H9 (cell line): Measurements from ENCODE around the gene HIPK2. TPM values are rescaled to one million over a fixed set of nuclear protein-coding genes. Genes with fewer than 3 reads are reported as not detected.

ENCODE experiments used
- DNase-seq: peaks from one replicate; pipeline ENCODE4 v3.0.0-alpha.2; 2017
- H2AFZ ChIP-seq: one replicate; pipeline ENCODE4 v1.6.1; 2013; ENCODE audit warnings: mild to moderate bottlenecking, low read length, control low read depth, moderate library complexity
- H2AK5ac ChIP-seq: 2 replicates; pipeline ENCODE4 v1.6.1; 2013; ENCODE audit warnings: low read length, control low read depth, mixed read lengths; ENCODE audit not compliant: insufficient read length
- H2BK120ac ChIP-seq: one replicate; pipeline ENCODE4 v1.6.1; 2013; ENCODE audit warnings: low read depth, mild to moderate bottlenecking, low read length, control low read depth, inconsistent platforms; ENCODE audit not compliant: poor library complexity, severe bottlenecking
- H2BK12ac ChIP-seq: 2 replicates; pipeline ENCODE4 v1.6.1; 2013; ENCODE audit warnings: low read length, control low read depth, mixed read lengths, low read depth; ENCODE audit not compliant: insufficient read length
- H2BK15ac ChIP-seq: 2 replicates; pipeline ENCODE4 v1.6.1; 2013; ENCODE audit warnings: low read depth, low read length, control low read depth
- H2BK20ac ChIP-seq: one replicate; pipeline ENCODE4 v1.6.1; 2013; ENCODE audit warnings: low read depth, mild to moderate bottlenecking, low read length, control low read depth, inconsistent platforms; ENCODE audit not compliant: poor library complexity, severe bottlenecking
- H2BK5ac ChIP-seq: 2 replicates; pipeline ENCODE4 v1.6.1; 2013; ENCODE audit warnings: low read length, control low read depth, mixed read lengths; ENCODE audit not compliant: insufficient read length
- H3K14ac ChIP-seq: 2 replicates; pipeline ENCODE4 v1.6.1; 2013; ENCODE audit warnings: low read length, control low read depth; ENCODE audit not compliant: insufficient read depth
- H3K18ac ChIP-seq: 2 replicates; pipeline ENCODE4 v1.6.1; 2013; ENCODE audit warnings: low read depth, mild to moderate bottlenecking, mixed read lengths, low read length, control low read depth; ENCODE audit not compliant: insufficient read length
- H3K23ac ChIP-seq: 2 replicates; pipeline ENCODE4 v1.6.1; 2013; ENCODE audit warnings: low read length, control low read depth, mixed read lengths, low read depth; ENCODE audit not compliant: insufficient read length
- H3K23me2 ChIP-seq: 2 replicates; pipeline ENCODE4 v1.6.1; 2013; ENCODE audit warnings: low read depth, mild to moderate bottlenecking, mixed read lengths, low read length, control low read depth; ENCODE audit not compliant: insufficient read length, poor library complexity, severe bottlenecking
- H3K27ac ChIP-seq: 2 replicates; pipeline ENCODE4 v1.5.1; 2013; ENCODE audit warnings: low read length, control low read depth, mixed read lengths, low read depth; ENCODE audit not compliant: insufficient read length
- H3K27me3 ChIP-seq: 2 replicates; pipeline ENCODE4 v1.6.1; 2013; ENCODE audit warnings: low read length, control low read depth, inconsistent platforms; ENCODE audit not compliant: insufficient read depth
- H3K4ac ChIP-seq: 2 replicates; pipeline ENCODE4 v1.6.1; 2013; ENCODE audit warnings: low read depth, mild to moderate bottlenecking, control low read depth, inconsistent platforms, low read length, moderate library complexity
- H3K4me1 ChIP-seq: 2 replicates; pipeline ENCODE4 v1.6.1; 2013; ENCODE audit warnings: low read length, control low read depth, inconsistent platforms; ENCODE audit not compliant: insufficient read depth
- H3K4me2 ChIP-seq: 2 replicates; pipeline ENCODE4 v1.6.1; 2013; ENCODE audit warnings: low read length, control low read depth, mixed read lengths; ENCODE audit not compliant: insufficient read length, insufficient read depth
- H3K56ac ChIP-seq: 2 replicates; pipeline ENCODE4 v1.6.1; 2013; ENCODE audit warnings: low read depth, mild to moderate bottlenecking, mixed read lengths, low read length, control low read depth; ENCODE audit not compliant: insufficient read length
- H3K79me1 ChIP-seq: 2 replicates; pipeline ENCODE4 v1.6.1; 2013; ENCODE audit warnings: low read depth, mild to moderate bottlenecking, moderate library complexity, low read length, control low read depth, inconsistent platforms; ENCODE audit not compliant: insufficient read depth, poor library complexity, severe bottlenecking
- H3K79me2 ChIP-seq: 2 replicates; pipeline ENCODE4 v1.6.1; 2013; ENCODE audit warnings: low read length, control low read depth, inconsistent platforms; ENCODE audit not compliant: insufficient read depth
- H3K9ac ChIP-seq: 2 replicates; pipeline ENCODE4 v1.6.1; 2013; ENCODE audit warnings: low read length, control low read depth, mixed read lengths; ENCODE audit not compliant: insufficient read length; ENCODE audit errors: extremely low read depth
- H3K9me3 ChIP-seq: one replicate; pipeline ENCODE4 v1.6.1; 2013; ENCODE audit warnings: low read depth, low read length, inconsistent platforms; ENCODE audit not compliant: control insufficient read depth
- H3T11ph ChIP-seq: one replicate; pipeline ENCODE4 v1.6.1; 2013; ENCODE audit warnings: mild to moderate bottlenecking, low read length, control low read depth, inconsistent platforms
- H4K20me1 ChIP-seq: one replicate; pipeline ENCODE4 v1.6.1; 2013; ENCODE audit not compliant: control insufficient read depth, insufficient read length, insufficient read depth
- H4K5ac ChIP-seq: 2 replicates; pipeline ENCODE4 v1.6.1; 2013; ENCODE audit warnings: low read depth, mild to moderate bottlenecking, mixed read lengths, low read length, control low read depth; ENCODE audit not compliant: insufficient read length
- H4K8ac ChIP-seq: replicated peaks from 2 replicates; pipeline ENCODE4 v1.6.1; 2013; ENCODE audit warnings: low read length, control low read depth, mixed read lengths, low read depth; ENCODE audit not compliant: insufficient read length
- H4K91ac ChIP-seq: 2 replicates; pipeline ENCODE4 v1.6.1; 2013; ENCODE audit warnings: low read depth, mild to moderate bottlenecking, moderate library complexity, mixed read lengths, low read length, control low read depth; ENCODE audit not compliant: insufficient read length
- H3K27ac Mint-ChIP-seq, 3 experiments: 2 replicates in 2 of 3; 3 replicates in 1 of 3; pipeline ENCODE4 v1.8.0; 2020 to 2021; ENCODE audit warnings: mixed read lengths in 3 of 3, mild to moderate bottlenecking in 1 of 3, moderate library complexity in 1 of 3
- H3K27me3 Mint-ChIP-seq: 2 replicates; pipeline ENCODE4 v1.8.0; 2021; ENCODE audit warnings: low read depth, mild to moderate bottlenecking, moderate library complexity, mixed read lengths
- H3K36me3 Mint-ChIP-seq, 3 experiments: 2 replicates in 2 of 3; 3 replicates in 1 of 3; pipeline ENCODE4 v1.8.0; 2020 to 2021; ENCODE audit warnings: low read depth in 3 of 3, mixed read lengths in 3 of 3; ENCODE audit not compliant: insufficient read depth in 1 of 3
- H3K4me1 Mint-ChIP-seq, 2 experiments: 2 replicates each; pipeline ENCODE4 v1.8.0; 2020; ENCODE audit warnings: mixed read lengths in 2 of 2
- H3K4me3 Mint-ChIP-seq, 2 experiments: 2 replicates in 1 of 2; 3 replicates in 1 of 2; pipeline ENCODE4 v1.8.0; 2020 to 2021; ENCODE audit warnings: mild to moderate bottlenecking in 2 of 2, mixed read lengths in 2 of 2, moderate library complexity in 1 of 2
- H3K9me3 Mint-ChIP-seq, 2 experiments: 2 replicates in 1 of 2; 3 replicates in 1 of 2; pipeline ENCODE4 v1.8.0; 2020; ENCODE audit warnings: mild to moderate bottlenecking in 2 of 2, mixed read lengths in 2 of 2, moderate library complexity in 1 of 2
- CTCF ChIP-seq: fragments of 200-600 bp; sonication (generic); conservative IDR thresholded peaks from 3 replicates; pipeline ENCODE4 v1.8.0; 2021; ENCODE audit warnings: antibody characterized with exemption, mild to moderate bottlenecking
- WGBS: extraction: QIAGEN DNeasy Blood & Tissue Kit; methylation state at CpG from one replicate; pipeline ENCODE4 v1.1.7; 2013; ENCODE audit warnings: missing lambda C conversion rate, low lambda C conversion rate, mixed read lengths; ENCODE audit not compliant: insufficient read length; ENCODE audit errors: extremely low coverage; 5-methylcytosine and 5-hydroxymethylcytosine counted together
- total RNA-seq: library from RNA; stranded (reverse); gene quantifications from 2 replicates; pipeline ENCODE4 v1.2.1, GENCODE V29; 2021

HIPK2 gene
- total RNA-seq, 1 experiment from 2014 or later, result 21.9 TPM

DNA sequence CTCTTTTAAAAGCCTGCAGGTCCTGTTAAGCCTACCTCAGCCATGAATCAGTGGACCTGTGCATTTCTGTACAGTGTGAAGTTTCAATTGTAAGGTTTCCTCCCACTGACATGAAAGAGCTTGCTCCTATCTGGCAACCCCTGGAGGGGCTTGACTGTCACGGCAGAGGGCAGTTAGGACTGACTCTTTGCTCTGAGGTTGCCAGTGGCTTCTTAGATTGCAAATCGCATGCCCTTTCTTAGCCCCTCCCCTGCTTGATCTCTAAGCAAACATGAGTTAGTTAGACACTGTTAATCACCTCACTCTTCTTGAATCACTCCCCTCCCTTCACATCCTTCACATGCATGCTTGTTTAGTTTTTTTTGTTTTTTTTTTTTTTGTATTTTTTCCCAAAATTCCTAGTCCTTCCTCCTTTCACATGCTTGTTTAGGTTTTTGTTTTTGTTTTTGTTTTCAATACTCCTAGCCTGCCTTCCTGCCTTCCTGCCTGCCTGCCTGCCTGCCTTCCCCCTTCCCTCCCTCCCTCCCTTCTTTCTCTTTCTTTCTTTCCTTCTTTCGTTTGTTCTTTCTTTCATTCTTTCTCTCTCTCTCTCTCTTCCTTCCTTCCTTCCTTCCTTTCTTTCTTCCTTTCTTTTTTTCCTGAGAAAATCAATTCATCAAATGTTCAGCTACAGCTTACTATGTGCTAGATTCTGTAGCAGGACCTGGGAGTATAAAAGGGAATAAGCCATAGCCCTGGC is 6.0 kb upstream of the HIPK2 start:
- H3K79me2 ChIP-seq, result no peaks in the 10 kb centered on the region
- no peak for TF ChIP-seq CTCF
- H3K56ac ChIP-seq, result no peak overlapping the region
- no CpG with 5 or more reads among the region's 3 CpGs for WGBS
- H3K27ac Mint-ChIP-seq, result no peak overlapping the region
- H2BK5ac ChIP-seq, result no peak overlapping the region
- H3K23ac ChIP-seq, result no peak overlapping the region
- no peak overlapping the region for H2BK20ac ChIP-seq
- H2BK15ac ChIP-seq, result no peak overlapping the region
- no peak overlapping the region for H4K5ac ChIP-seq
- H3K4me3 Mint-ChIP-seq, result no peak overlapping the region
- H3T11ph ChIP-seq, result no peak overlapping the region
- no peak for DNase-seq
- no peak overlapping the region for H3K18ac ChIP-seq
- no peak overlapping the region for H3K27ac ChIP-seq
- H3K36me3 Mint-ChIP-seq, result no peaks in the 10 kb centered on the region
- H2BK12ac ChIP-seq, result no peak overlapping the region
- H2AFZ ChIP-seq, result no peak overlapping the region
- H3K79me1 ChIP-seq, result no peaks in the 10 kb centered on the region
- no peaks in the 10 kb centered on the region for H3K9me3 Mint-ChIP-seq
- no peak overlapping the region for H3K9ac ChIP-seq
- peaks cover 0 to 3% of the 10 kb centered on the region in 2 experiments; a peak in 1 of 4 replicates for H3K4me1 Mint-ChIP-seq
- no peak overlapping the region for H3K4me2 ChIP-seq
- no peaks in the 10 kb centered on the region; the same call in 1 of the 2 replicates for H3K4me1 ChIP-seq
- H3K23me2 ChIP-seq, result no peaks in the 10 kb centered on the region
- no peak overlapping the region for H3K4ac ChIP-seq
- H2BK120ac ChIP-seq, result no peak overlapping the region
- peaks cover 14% of the 10 kb centered on the region; the same call in 1 of the 2 replicates for H3K27me3 ChIP-seq
- H2AK5ac ChIP-seq, result no peak overlapping the region
- no peaks in the 10 kb centered on the region for H3K9me3 ChIP-seq
- peaks cover 32% of the 10 kb centered on the region for H3K27me3 Mint-ChIP-seq
- H3K14ac ChIP-seq, result no peak overlapping the region
- H4K20me1 ChIP-seq, result no peaks in the 10 kb centered on the region
- H4K91ac ChIP-seq, result no peak overlapping the region
- no peak overlapping the region for H4K8ac ChIP-seq
